GM18508 (cell line): ENCODE results near the gene STAMBPL1.

Source experiments
- ATAC-seq: cut with Tn5 transposase; IDR thresholded peaks from one replicate; pipeline ENCODE4 v1.9.1; 2021; ENCODE audit warnings: moderate number of reproducible peaks; ENCODE audit not compliant: insufficient read depth, unreplicated experiment

Gene STAMBPL1

DNA sequence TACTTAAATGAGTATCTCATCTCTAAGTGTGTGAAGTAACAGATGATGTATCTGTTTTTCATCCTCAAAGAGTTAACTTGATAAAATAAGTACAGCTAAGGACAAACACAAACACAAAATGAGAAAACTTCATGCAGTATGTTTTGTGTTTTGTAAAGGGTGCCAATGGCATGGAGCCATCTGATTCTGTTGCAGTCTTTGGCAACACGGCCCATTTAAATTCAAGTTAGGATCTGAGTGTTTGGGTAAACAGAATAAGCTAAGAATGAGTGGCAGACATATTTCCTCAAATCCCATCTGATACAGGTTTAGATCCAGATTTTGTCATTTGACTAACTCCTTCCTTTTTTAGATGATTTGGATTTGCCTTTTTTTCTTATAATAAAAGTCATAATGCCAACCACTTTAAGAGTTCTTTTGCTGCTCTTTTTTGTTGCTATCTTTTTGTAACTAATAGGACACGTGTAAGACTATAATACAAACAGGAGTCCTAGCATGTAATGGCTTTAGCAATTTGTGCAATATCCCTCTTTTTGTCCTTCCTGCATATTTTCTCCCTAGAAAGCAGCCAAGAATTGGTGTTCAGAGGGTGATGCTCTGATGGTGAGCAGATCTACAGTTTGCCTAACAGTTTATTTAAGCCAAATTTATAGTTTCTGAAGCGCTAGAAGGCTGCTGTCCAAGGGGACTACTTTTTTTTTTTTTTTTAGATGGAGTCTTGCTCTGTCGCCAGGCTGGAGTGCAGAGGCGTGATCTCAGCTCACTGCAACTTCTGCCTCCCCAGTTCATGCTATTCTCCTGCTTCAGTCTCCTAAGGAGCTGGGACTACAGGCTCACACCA is 91.4 kb downstream of the STAMBPL1 start:
- ATAC-seq: no peak
